Measurements from ENCODE around the gene TSPAN32. TPM values are rescaled to one million over a fixed set of nuclear protein-coding genes. Genes with fewer than 3 reads are reported as not detected.

TSPAN32 gene
- not detected in 2 replicates for total RNA-seq (2021)
- not detected for Bru-seq, nascent RNA
- not detected for BruChase-seq, experiment 1, labeled RNA remaining after a 2-hour chase
- not detected for BruChase-seq, experiment 2, labeled RNA remaining after a 6-hour chase
- long read RNA-seq: 0 reads

- Histone ChIP-seq H3K4me3 (ENCODE audit: low read depth, low read length, poor library complexity, severe bottlenecking) (no peak within 1 kb of the TSS), H3K36me3 (ENCODE audit: insufficient read depth, low read length, poor library complexity, severe bottlenecking) (no peaks in the 10 kb centered on the region), H3K9me3 (ENCODE audit: low read depth, low read length, poor library complexity, severe bottlenecking) (no peaks in the 10 kb centered on the region), H3K4me1 (ENCODE audit: insufficient read depth, low read length, poor library complexity, severe bottlenecking) (peaks cover 6% of the 10 kb centered on the region), H3K27ac (ENCODE audit: low read depth, low read length, poor library complexity, severe bottlenecking) (no peak within 1 kb of the TSS), H3K27me3 (replicated peaks; ENCODE audit: insufficient read depth, low read depth, low read length, poor library complexity) (no peaks in the 10 kb centered on the region)
- POLR2A ChIA-PET (ENCODE audit: low non-redundant PET): no interaction called here
- CTCF ChIA-PET: no interaction called here
- no peak for TF ChIP-seq CTCF (conservative IDR thresholded peaks at IDR 0.05; ENCODE audit: low read depth, low read length)
- TF ChIP-seq EZH2 (IDR thresholded peaks at IDR 0.05; ENCODE audit: borderline replicate concordance, low read depth, low read length, poor library complexity, severe bottlenecking): no peak
- no TSS peak for BruUV-seq (replicated peaks)
- intact Hi-C loops (cut with micrococcal nuclease; ENCODE audit: unreplicated experiment): no loop called here
- no peak for DNase-seq (ENCODE audit: low spot score)
These were observed at the start of gene TSPAN32, which contains the start of gene C11orf21 for GRCh38 chr11:2301631-2302305. TSPAN32 (plus strand) TSS chr11:2302013; CDS start chr11:2302150, 137 bp downstream. C11orf21 (minus strand) TSS chr11:2301918; CDS start chr11:2301808, 110 bp downstream.

- TF ChIP-seq CTCF (conservative IDR thresholded peaks at IDR 0.05; ENCODE audit: low read depth, low read length) (no peak), EZH2 (IDR thresholded peaks at IDR 0.05; ENCODE audit: borderline replicate concordance, low read depth, low read length, poor library complexity, severe bottlenecking) (no peak)
- H3K27me3 ChIP-seq (replicated peaks; ENCODE audit: insufficient read depth, low read depth, low read length, poor library complexity): no peaks in the 10 kb centered on the region
- no peak for DNase-seq (ENCODE audit: low spot score)
- no peak overlapping the region for H3K4me3 ChIP-seq (ENCODE audit: low read depth, low read length, poor library complexity, severe bottlenecking)
- H3K9me3 ChIP-seq (ENCODE audit: low read depth, low read length, poor library complexity, severe bottlenecking): no peaks in the 10 kb centered on the region
- H3K4me1 ChIP-seq (ENCODE audit: insufficient read depth, low read length, poor library complexity, severe bottlenecking): no peaks in the 10 kb centered on the region
- ChIA-PET POLR2A (ENCODE audit: low non-redundant PET) (no interaction called here), CTCF (interaction anchor here (0.5 kb wide), 1 partner anchor 71 kb away, joined by 16 read pairs; no protein-coding TSS in a partner anchor)
- intact Hi-C loops (cut with micrococcal nuclease; ENCODE audit: unreplicated experiment): no loop called here
- no TSS peak for BruUV-seq (replicated peaks)
- H3K27ac ChIP-seq (ENCODE audit: low read depth, low read length, poor library complexity, severe bottlenecking): no peak overlapping the region
- no peaks in the 10 kb centered on the region for H3K36me3 ChIP-seq (ENCODE audit: insufficient read depth, low read length, poor library complexity, severe bottlenecking)
These were observed 49.8 kb upstream of the TSPAN32 start for GRCh38 chr11:2252018-2252417.

- BruUV-seq (replicated peaks): no TSS peak
- H3K4me1 ChIP-seq (ENCODE audit: insufficient read depth, low read length, poor library complexity, severe bottlenecking): no peaks in the 10 kb centered on the region
- H3K36me3 ChIP-seq (ENCODE audit: insufficient read depth, low read length, poor library complexity, severe bottlenecking): no peaks in the 10 kb centered on the region
- intact Hi-C loops (cut with micrococcal nuclease; ENCODE audit: unreplicated experiment): no loop called here
- TF ChIP-seq CTCF (conservative IDR thresholded peaks at IDR 0.05; ENCODE audit: low read depth, low read length): no peak
- no peak for TF ChIP-seq EZH2 (IDR thresholded peaks at IDR 0.05; ENCODE audit: borderline replicate concordance, low read depth, low read length, poor library complexity, severe bottlenecking)
- ChIA-PET CTCF (no interaction called here), POLR2A (ENCODE audit: low non-redundant PET) (no interaction called here)
- H3K9me3 ChIP-seq (ENCODE audit: low read depth, low read length, poor library complexity, severe bottlenecking): no peaks in the 10 kb centered on the region
- H3K4me3 ChIP-seq (ENCODE audit: low read depth, low read length, poor library complexity, severe bottlenecking): no peak overlapping the region
- DNase-seq (ENCODE audit: low spot score): no peak
- H3K27ac ChIP-seq (ENCODE audit: low read depth, low read length, poor library complexity, severe bottlenecking): no peak overlapping the region
- no peaks in the 10 kb centered on the region for H3K27me3 ChIP-seq (replicated peaks; ENCODE audit: insufficient read depth, low read depth, low read length, poor library complexity)
These were observed 45.4 kb upstream of the TSPAN32 start for GRCh38 chr11:2256293-2256913.

Data from A673 (cell line).